Measurements from ENCODE around the gene GNPTG. TPM values are rescaled to one million over a fixed set of nuclear protein-coding genes. Genes with fewer than 3 reads are reported as not detected.

The GNPTG gene
- total and polyA plus RNA-seq, 2 of the 13 experiments (the other 11 are each of a cell fraction or from before 2014, with no cell fraction given), result 22.7 to 71.1 TPM

- no peak for TF ChIP-seq ZNF407 (CRISPR knock-in tag; IDR thresholded peaks at IDR 0.05; ENCODE audit: not compliant biosample characterization)
- no peak for TF ChIP-seq POLR2AphosphoS2 (IDR thresholded peaks at IDR 0.05; ENCODE audit: low read depth, low read length)
- peak; percentile 27; the same call in 1 of the 2 replicates for TF ChIP-seq HDAC1 (CRISPR knock-in tag; IDR thresholded peaks at IDR 0.05)
- TF ChIP-seq TGIF2 (CRISPR knock-in tag; IDR thresholded peaks at IDR 0.05), result no peak
- TF ChIP-seq NFE2L1 (CRISPR knock-in tag; IDR thresholded peaks at IDR 0.05; ENCODE audit: borderline replicate concordance), result no peak
- TF ChIP-seq ZNF589 (CRISPR knock-in tag; conservative IDR thresholded peaks at IDR 0.05), result no peak
- TF ChIP-seq KLF16 (CRISPR knock-in tag; IDR thresholded peaks at IDR 0.05), result no peak
- peak; percentile 46; the same call in 1 of the 2 replicates for TF ChIP-seq ZBTB2 (CRISPR knock-in tag; IDR thresholded peaks at IDR 0.05; ENCODE audit: low read depth)
- TF ChIP-seq MED13 (CRISPR knock-in tag; IDR thresholded peaks at IDR 0.05), result no peak; the same call in 1 of the 2 replicates
- TF ChIP-seq SP5 (CRISPR knock-in tag; IDR thresholded peaks at IDR 0.05; ENCODE audit: borderline replicate concordance, low read depth), result no peak
- no peak for TF ChIP-seq ZNF557 (CRISPR knock-in tag; IDR thresholded peaks at IDR 0.05)
- no peak for TF ChIP-seq PTBP1 (IDR thresholded peaks at IDR 0.05; ENCODE audit: low read depth, low read length, poor library complexity, severe bottlenecking)
- no peak for TF ChIP-seq GPBP1L1 (CRISPR knock-in tag; IDR thresholded peaks at IDR 0.05)
- peak; percentile 63 for TF ChIP-seq RBM39 (IDR thresholded peaks at IDR 0.05; ENCODE audit: low read depth, low read length, poor library complexity, severe bottlenecking)
- no peak for TF ChIP-seq PHB2 (IDR thresholded peaks at IDR 0.05; ENCODE audit: partially characterized antibody)
- 0 out of 2 replicates have a peak, but pooled peaks have one; percentile 29 for TF ChIP-seq ZNF75D (CRISPR knock-in tag; IDR thresholded peaks at IDR 0.05; ENCODE audit: borderline replicate concordance)
- TF ChIP-seq CREM (IDR thresholded peaks at IDR 0.05), result no peak
- no peak for TF ChIP-seq CREM (CRISPR knock-in tag; IDR thresholded peaks at IDR 0.05)
- no peak for TF ChIP-seq NFYB (CRISPR knock-in tag; IDR thresholded peaks at IDR 0.05)
- TF ChIP-seq IKZF1 (IDR thresholded peaks at IDR 0.05), result no peak
These were observed 27.8 kb downstream of the GNPTG start (continued) for GRCh38 chr16:1379304-1380076.
